ENCODE results near the gene NCEH1. TPM values are rescaled to one million over a fixed set of nuclear protein-coding genes. Genes with fewer than 3 reads are reported as not detected.

NCEH1 gene
- total and polyA plus RNA-seq, 4 donors, result 1.1 to 32.3 (median 2.5) TPM

DNA sequence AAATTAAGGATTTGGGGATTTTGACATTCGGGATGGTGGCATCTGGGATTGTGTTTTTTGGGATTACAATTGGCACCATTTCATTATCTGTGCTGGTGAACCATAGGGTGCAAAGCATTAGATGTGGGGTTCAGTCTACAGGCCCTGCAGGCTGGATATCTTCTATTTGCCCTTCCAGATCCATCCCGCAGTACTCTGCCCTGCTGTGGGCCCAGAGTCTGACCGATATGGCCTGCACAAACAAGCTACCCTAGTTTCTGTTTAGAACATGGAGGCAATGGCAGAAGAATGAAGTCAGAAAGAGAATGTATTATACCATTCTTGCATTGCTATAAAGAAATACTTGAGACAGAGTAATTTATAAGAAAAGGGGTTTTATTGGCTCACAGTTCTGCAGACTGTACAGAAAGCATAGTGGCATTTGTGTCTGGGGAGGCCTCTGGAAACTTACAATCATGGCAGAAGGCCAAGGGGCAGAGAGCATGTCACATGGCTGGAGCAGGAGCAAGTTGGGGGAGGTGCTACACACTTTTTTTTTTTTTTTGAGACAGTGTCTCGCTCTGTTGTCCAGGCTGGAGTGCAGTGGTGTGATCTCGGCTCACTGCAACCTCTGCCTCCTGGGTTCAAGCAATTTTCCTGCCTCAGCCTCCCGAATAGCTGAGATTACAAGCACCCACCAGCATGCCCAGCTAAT, 93.7 kb downstream of the NCEH1 start:
- no peaks in the 10 kb centered on the region for H3K27me3 ChIP-seq (ENCODE audit: control insufficient read depth in 4 of 4, insufficient read depth in 4 of 4, low read length in 3 of 4)
- H3K9ac ChIP-seq (ENCODE audit: low read depth in 1 of 2, low read length in 2 of 2), result no peak overlapping the region
- no peak overlapping the region for H3K27ac ChIP-seq (ENCODE audit: low read depth in 1 of 2, low read length in 2 of 2)
- DNase-seq (ENCODE audit: low spot score), result no peak
- no peaks in the 10 kb centered on the region for H3K36me3 ChIP-seq (ENCODE audit: control insufficient read depth in 4 of 4, insufficient read depth in 3 of 4, low read depth in 1 of 4, low read length in 3 of 4)
- H3K4me3 ChIP-seq (ENCODE audit: low read depth in 1 of 3, low read length in 3 of 3), result no peak overlapping the region
- H3K4me1 ChIP-seq (ENCODE audit: control insufficient read depth in 4 of 4, insufficient read depth in 4 of 4, low read length in 3 of 4), result peaks cover 4 to 18% (median 12%) of the 10 kb centered on the region in 4 donors
- TF ChIP-seq JUND (IDR thresholded peaks at IDR 0.05) (no peak), HNF4A (conservative IDR thresholded peaks at IDR 0.05) (peak; percentile 16 to 31)
- WGBS, result 84% methylated on average over 6 of the region's 6 CpGs
- H3K9me3 ChIP-seq (ENCODE audit: control insufficient read depth in 4 of 4, low read length in 3 of 4), result no peaks in the 10 kb centered on the region

DNA sequence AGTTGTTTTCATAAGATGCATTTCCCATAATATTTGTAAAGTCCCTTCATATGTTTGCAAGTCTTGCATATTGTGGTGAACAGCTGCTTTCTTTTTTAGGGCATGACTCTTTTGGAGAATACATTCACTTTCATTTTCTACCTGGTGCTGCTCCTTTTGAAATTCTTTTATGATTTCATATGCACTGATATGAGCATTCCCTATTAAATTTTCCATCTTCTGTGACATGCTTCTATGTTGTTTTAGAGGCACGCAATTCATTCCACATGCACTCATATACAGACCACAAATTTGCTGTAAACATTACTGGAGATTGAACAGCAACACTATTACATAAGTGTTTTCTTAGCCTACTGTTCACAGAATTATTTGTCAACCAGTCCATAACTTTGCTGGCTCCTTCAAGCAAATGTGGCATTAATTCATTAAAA, 94.8 kb downstream of the NCEH1 start:
- Histone ChIP-seq H3K4me3 (ENCODE audit: low read depth in 1 of 3, low read length in 3 of 3) (no peak overlapping the region), H3K27ac (ENCODE audit: low read depth in 1 of 2, low read length in 2 of 2) (peak overlapping the region; percentile 46 to 54)
- WGBS, result 20% methylated on average over 1 of the region's 1 CpG

More for the DNA sequence above, 94.8 kb downstream of the NCEH1 start:
- Histone ChIP-seq H3K9me3 (ENCODE audit: control insufficient read depth in 4 of 4, low read length in 3 of 4) (no peaks in the 10 kb centered on the region), H3K4me1 (ENCODE audit: control insufficient read depth in 4 of 4, insufficient read depth in 4 of 4, low read length in 3 of 4) (peaks cover 4 to 18% (median 12%) of the 10 kb centered on the region in 4 donors), H3K27me3 (ENCODE audit: control insufficient read depth in 4 of 4, insufficient read depth in 4 of 4, low read length in 3 of 4) (no peaks in the 10 kb centered on the region), H3K36me3 (ENCODE audit: control insufficient read depth in 4 of 4, insufficient read depth in 3 of 4, low read depth in 1 of 4, low read length in 3 of 4) (no peaks in the 10 kb centered on the region), H3K9ac (ENCODE audit: low read depth in 1 of 2, low read length in 2 of 2) (no peak overlapping the region)
- DNase-seq (ENCODE audit: low spot score), result no peak
- TF ChIP-seq, protein P1, sequence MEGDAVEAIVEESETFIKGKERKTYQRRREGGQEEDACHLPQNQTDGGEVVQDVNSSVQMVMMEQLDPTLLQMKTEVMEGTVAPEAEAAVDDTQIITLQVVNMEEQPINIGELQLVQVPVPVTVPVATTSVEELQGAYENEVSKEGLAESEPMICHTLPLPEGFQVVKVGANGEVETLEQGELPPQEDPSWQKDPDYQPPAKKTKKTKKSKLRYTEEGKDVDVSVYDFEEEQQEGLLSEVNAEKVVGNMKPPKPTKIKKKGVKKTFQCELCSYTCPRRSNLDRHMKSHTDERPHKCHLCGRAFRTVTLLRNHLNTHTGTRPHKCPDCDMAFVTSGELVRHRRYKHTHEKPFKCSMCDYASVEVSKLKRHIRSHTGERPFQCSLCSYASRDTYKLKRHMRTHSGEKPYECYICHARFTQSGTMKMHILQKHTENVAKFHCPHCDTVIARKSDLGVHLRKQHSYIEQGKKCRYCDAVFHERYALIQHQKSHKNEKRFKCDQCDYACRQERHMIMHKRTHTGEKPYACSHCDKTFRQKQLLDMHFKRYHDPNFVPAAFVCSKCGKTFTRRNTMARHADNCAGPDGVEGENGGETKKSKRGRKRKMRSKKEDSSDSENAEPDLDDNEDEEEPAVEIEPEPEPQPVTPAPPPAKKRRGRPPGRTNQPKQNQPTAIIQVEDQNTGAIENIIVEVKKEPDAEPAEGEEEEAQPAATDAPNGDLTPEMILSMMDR (IDR thresholded peaks at IDR 0.05; ENCODE audit: low read depth, low read length, missing input control), result no peak
- no peak for TF ChIP-seq YY1 (IDR thresholded peaks at IDR 0.05)
- TF ChIP-seq, protein P2, sequence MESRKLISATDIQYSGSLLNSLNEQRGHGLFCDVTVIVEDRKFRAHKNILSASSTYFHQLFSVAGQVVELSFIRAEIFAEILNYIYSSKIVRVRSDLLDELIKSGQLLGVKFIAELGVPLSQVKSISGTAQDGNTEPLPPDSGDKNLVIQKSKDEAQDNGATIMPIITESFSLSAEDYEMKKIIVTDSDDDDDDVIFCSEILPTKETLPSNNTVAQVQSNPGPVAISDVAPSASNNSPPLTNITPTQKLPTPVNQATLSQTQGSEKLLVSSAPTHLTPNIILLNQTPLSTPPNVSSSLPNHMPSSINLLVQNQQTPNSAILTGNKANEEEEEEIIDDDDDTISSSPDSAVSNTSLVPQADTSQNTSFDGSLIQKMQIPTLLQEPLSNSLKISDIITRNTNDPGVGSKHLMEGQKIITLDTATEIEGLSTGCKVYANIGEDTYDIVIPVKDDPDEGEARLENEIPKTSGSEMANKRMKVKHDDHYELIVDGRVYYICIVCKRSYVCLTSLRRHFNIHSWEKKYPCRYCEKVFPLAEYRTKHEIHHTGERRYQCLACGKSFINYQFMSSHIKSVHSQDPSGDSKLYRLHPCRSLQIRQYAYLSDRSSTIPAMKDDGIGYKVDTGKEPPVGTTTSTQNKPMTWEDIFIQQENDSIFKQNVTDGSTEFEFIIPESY (IDR thresholded peaks at IDR 0.05), result no peak
- no peak for TF ChIP-seq FOXA1 (IDR thresholded peaks at IDR 0.05)
- no peak for TF ChIP-seq TAF1 (conservative IDR thresholded peaks at IDR 0.05)
- TF ChIP-seq NR2F2 (IDR thresholded peaks at IDR 0.05), result no peak
- TF ChIP-seq RXRA (IDR thresholded peaks at IDR 0.05), result no peak
- TF ChIP-seq, protein P3, sequence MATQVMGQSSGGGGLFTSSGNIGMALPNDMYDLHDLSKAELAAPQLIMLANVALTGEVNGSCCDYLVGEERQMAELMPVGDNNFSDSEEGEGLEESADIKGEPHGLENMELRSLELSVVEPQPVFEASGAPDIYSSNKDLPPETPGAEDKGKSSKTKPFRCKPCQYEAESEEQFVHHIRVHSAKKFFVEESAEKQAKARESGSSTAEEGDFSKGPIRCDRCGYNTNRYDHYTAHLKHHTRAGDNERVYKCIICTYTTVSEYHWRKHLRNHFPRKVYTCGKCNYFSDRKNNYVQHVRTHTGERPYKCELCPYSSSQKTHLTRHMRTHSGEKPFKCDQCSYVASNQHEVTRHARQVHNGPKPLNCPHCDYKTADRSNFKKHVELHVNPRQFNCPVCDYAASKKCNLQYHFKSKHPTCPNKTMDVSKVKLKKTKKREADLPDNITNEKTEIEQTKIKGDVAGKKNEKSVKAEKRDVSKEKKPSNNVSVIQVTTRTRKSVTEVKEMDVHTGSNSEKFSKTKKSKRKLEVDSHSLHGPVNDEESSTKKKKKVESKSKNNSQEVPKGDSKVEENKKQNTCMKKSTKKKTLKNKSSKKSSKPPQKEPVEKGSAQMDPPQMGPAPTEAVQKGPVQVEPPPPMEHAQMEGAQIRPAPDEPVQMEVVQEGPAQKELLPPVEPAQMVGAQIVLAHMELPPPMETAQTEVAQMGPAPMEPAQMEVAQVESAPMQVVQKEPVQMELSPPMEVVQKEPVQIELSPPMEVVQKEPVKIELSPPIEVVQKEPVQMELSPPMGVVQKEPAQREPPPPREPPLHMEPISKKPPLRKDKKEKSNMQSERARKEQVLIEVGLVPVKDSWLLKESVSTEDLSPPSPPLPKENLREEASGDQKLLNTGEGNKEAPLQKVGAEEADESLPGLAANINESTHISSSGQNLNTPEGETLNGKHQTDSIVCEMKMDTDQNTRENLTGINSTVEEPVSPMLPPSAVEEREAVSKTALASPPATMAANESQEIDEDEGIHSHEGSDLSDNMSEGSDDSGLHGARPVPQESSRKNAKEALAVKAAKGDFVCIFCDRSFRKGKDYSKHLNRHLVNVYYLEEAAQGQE (IDR thresholded peaks at IDR 0.05), result no peak

All from liver (tissue), 9 donors.